ENCODE results near the gene ECHDC3.

The ECHDC3 gene

DNA sequence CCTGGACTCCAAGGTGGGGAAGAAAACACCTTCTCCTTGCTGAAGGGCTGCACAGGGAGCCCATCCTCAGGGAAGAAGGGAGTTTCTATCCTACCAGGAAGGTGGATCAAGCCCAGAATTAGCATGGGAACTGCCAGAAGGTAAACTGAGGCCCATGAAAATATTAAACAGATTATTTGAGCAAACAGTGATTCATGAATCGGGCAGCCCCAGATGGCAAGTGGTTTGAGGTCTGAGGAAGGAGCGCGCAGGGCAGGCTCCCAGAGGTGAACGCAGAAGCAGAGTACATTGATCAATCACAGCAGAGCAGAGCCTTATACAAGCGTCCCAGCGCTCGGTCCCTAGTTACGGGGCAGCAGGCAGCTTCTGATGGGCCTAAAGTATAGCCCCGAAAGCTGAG lies 45.2 kb downstream of the ECHDC3 start:
- no peak for FAIRE-seq

DNA sequence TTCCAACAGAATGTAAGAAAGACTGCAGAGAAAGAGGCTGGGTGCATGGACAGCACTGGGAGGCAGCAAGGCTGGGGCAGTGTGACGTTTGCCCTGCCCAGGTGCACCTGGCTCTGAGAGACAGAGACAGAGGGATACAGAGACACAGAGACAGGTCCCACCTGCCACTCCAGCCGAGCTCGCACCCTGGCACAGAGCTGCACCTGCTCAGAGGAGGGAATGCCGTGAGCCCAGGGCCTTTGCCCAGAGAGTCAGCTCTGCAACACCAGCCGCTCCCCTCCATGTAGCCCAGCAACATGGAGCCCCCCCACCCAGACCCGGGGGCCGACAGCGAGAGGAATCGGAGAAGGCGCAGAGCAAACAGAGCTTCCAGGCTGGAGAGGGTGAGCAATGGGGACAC lies 45.7 kb downstream of the ECHDC3 start:
- FAIRE-seq = no peak

DNA sequence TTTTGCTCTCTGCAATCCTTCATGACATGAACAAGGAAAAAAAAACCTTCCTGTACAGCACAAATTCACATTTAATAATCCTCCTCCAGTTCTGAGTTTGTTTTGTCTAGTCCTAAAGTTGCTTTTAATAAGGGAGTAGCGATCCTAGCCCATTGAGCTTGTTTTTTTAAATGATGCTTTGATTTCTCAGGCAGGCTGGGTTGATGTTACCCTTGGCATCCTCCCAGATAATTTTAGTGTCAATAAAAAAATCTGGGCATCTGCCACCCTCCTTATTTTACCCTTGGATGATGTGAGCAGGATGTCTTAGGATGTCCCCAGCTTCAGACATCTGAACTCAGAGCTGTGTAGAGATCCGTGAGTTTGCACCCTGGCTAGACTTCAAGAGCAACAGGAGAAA lies 47.1 kb downstream of the ECHDC3 start:
- peak; percentile 12 for FAIRE-seq

DNA sequence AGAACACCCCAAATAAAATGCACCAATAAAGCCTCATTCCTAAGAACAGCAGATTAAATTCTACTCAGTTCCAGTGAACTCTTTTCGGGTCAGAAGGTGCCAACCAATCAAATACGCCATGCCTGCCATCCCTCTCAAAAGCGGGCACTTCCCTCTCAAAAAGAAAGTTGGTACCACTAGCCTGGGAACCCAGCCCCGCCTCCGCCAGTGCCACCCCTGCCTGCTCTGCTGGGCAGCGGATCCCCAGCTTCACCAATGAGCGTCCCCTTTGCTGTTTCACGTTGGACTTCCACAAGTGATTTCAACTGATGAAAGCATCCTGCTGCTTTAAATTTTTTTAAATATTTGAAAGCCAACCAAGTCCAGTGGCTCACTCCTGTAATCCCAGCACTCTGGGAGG lies 47.8 kb downstream of the ECHDC3 start:
- no peak for FAIRE-seq

DNA sequence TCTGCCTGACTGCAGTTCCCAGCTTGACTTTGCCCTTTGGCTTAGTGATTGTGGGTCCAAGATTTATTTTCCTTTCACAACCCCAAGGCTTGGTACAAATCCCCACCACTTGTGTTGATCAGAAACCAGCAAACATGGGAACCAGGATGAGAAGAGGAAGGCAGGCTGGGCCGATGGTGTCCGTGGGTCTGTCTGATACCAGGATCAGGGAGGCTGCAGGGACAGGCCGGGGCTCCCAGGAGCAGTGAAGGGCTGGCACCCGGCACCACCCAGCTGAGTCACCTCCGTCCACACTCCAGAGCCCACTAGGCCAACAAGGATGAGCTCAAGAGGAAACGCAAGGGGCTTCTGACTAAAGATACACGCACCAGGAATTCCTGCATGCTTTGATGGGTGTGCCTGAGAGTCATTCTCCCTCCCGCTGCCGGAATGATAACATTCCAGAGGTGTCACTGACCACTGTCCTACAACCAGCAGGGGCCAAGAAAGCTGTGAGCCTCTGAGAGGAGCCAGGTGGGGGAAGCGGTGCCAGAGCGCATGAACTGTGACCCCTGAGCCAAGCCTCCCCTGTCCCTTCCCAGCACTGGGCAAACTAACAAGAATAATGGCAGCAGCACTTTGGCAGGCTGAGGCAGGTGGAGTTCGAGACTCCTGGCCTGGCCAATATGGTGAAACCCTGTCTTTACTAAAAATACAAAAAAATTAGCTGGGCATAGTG lies 51.7 kb downstream of the ECHDC3 start:
- FAIRE-seq = no peak

DNA sequence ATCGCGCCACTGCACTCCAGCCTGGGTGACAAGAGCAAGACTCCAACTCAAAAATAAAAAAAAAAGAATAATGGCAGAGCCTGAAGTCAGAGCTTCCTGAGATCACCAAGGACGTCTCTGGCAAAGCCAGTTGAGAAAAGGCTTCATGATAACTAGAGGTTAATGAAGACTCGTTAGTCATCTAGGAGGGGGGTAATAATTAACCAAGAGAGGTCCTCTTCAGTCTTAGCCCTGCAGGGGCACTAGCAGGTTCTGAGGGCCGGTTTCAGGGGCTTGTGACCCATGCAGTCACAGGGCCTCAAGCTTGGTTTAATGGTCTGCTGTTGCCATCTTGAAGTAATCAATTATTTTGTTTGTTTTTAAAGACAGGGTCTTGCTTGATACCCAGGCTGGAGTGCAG lies 52.4 kb downstream of the ECHDC3 start:
- FAIRE-seq = no peak

DNA sequence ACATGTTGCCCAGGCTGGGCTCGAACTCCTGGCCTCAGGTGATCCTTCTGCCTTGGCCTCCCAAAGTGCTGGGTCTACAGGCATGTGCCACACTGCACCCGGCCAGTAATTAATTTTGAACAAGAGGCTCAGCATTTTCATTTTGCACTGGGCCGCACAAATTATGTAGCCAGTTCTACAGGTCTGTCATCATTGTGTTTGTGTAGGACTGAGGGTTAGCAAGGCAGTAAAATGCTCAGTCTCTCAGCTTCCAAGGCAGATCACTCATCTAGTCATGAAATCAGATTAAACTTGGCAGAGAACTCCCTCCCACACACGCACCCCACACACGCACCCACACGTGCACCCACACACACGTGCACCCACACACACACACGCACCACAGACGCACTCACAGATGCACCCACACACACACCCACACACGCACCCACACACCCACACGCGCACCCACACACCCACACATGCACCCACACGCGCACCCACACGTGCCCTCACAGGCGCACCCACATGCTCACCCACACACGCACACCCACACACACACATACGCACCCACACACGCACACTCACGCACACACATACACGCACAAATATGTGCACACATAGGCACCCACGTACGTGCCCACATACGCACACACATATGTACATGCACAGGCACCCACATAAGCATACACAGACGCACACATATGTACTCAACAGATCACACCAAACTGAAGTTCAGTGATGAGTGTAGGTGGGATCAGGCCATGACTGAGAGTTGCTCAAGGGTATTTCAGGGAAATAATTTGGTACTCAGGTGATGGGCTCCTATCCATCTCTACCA lies 53.1 kb downstream of the ECHDC3 start:
- no peak for FAIRE-seq

DNA sequence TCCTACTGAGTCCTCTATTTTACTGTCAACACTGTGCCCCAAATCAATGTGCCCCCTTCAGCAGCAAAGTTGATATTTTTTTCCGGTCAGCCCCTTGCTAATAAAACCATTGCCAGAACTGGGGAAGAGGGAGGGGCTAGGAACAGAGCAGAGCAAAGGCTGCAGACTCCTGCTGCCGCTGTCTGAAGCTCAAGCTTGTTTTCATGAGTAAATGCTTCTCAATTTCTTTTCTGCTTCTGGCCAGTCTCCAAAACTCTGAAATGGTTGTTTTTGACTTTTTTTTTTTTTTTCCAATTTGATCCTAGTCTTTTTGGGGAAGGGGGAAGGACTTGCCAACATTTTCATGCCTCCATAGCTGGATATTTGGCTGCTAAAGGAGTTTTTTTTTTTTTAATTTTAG lies 54.3 kb downstream of the ECHDC3 start:
- no peak for FAIRE-seq

DNA sequence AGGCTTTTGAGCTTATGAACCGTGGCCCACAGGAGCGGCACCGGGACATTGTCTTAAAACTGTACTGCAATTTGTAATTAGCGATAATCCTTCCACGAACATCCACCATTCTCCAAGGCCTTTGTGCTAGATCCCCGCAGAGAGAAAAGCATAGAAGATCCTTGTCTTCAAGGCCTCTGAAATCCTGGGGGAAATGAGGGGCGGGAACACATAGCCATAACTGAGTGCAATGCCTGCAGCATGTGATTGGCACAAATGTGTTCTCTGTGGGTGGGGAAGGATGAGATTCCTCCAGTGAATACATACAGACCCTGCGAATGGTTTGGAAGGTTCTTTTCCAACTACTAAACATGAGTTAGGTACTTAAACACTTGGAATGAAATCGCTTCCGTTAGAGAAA lies 55.1 kb downstream of the ECHDC3 start:
- no peak for FAIRE-seq

DNA sequence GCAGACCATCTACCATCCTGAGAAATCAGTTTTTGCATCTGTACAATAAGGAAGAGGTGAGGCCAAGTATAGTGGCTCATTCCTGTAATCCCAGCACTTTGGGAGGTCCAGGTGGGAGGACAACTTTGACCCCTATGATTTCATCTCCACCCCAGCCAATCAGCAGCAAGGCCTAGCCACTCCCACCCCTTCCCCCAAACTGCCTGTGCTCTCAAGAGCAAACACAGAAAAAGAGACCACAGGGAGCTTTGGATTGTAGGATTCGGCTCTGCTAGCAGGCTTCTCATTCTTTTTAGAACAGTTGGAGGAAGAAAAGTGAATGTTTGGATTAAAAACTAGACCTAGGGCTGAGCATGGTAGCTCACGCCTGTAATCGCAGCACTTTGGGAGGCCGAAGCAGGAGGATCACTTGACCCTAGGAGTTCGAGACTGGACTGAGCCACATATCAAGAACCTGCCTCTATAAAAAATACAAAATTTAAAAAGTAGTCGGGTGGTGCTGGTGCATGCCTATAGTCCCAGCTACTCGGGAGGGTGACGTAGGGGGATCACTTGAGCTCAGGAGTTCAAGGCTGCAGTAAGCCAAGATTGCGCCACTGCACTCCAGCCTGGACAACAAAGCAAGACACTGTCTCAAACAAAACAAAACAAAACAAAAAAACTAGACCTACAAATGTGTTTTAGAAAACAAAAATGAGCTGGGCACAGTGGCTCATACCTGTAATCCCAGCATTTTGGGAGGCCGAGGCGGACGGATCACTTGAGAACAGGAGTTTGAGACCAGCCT lies 55.9 kb downstream of the ECHDC3 start:
- no peak for FAIRE-seq

DNA sequence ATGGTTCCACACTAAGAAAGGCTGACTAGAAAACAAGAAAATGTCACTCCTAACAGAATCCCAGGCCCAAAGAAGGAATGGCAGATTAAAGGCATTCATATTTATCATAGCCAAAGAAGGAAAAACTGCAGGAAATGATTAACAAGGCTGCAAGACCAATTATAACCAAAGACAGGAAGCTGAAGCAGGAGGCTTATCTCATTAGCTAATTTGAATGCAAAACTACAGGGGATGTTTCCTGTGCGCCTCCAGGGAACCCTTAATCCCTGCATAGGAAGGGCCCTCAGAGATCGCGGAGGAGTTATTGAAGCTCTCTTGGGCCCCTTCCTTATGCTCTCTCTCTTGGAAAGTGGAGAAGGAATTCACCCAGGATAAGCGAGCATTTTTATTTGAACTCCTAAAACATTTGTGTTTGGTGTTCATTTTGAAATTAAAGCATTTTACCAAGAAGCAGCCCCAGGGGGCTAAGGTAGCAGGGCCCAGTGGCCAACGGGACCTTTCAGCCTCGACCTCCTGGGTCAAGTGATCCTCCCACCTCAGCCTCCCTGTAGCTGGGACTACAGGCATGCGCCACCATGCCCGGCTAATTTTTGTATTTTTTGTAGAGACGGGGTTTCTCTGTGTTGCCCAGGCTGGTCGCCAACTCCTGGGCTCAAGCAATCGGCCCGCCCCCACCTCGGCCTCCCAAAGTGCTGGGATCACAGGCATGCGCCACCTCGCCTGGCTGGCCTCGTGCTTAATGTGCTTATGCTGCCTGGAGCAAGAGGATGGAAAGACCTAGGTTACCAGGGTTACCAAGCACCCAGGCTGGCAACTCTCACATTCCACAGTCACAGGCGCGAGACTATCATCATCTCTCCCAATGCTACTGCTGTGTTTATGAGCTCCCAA lies 56.9 kb downstream of the ECHDC3 start:
- no peak for FAIRE-seq

DNA sequence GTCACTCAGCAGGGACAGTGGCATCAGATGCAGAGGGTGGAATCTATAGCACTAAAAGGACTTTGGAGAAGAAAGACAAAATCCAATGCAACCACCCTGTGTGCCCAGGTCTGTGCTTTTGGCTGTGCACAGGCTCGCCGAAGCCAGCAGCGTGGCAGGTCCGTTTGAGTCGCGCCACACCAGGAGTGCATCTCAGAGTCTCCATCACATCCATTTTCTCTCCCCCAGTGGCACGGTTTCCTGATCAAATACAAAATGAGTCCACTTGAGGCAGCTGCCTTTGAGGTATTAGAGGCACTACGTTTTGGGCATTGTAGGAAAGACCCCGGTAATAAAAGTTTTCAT lies 57.5 kb downstream of the ECHDC3 start:
- FAIRE-seq = no peak

DNA sequence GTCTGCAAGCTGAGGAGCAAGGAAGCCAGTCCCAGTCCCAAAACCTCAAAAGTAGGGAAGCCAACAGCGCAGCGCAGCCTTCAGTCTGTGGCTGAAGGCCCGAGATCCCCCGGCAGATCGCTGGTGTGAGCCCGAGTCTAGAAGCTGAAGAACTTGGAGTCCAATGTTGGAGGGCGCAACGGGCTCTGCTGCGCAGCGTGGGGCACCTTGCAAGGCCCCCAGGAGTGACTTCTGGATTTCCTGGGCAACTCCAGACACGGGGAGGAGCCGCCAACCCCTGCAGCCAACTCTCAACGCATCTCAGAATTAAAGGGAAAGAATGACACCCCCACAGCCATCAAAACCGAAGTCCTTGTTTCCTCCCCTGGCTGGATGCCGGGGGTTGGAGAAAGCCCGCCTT lies 62.2 kb downstream of the ECHDC3 start:
- no peak for FAIRE-seq

DNA sequence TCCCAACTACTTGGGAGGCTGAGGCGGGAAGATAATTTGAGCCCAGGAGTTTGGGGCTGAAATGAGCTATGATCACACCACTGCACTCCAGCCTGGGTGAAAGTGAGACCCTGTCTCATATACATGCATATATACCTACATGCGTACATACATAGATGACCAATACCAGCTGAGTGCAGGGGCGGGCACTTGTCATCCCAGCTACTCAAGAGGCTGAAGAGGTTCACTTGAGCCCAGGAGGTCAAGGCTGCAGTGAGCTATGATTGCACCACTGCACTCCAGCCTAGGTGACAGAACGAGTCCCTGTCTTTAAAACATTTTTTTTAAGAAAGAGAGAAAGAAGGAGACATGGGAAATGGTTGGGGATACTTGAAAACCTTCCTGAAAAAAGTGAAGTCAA lies 63.6 kb downstream of the ECHDC3 start:
- no peak for FAIRE-seq

DNA sequence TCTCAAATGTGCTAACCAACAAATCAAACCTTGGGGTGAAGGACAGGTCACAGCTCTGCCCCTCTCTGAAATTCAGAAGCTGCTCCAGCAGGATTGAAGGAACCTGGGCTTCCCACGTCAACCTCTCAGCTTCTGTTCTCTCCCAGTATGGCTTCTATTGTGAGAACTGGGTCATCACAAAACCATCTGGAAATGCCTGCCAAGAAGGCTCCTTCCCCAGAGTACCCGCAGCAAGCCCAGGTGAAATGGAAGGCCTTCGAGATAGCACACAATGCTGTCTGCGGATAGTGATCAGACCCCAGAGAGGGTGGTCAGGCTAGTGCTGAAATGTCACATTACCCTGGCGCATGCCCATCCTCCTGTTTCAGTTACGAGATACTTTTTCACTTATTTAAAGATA lies 64.5 kb downstream of the ECHDC3 start:
- FAIRE-seq = no peak

DNA sequence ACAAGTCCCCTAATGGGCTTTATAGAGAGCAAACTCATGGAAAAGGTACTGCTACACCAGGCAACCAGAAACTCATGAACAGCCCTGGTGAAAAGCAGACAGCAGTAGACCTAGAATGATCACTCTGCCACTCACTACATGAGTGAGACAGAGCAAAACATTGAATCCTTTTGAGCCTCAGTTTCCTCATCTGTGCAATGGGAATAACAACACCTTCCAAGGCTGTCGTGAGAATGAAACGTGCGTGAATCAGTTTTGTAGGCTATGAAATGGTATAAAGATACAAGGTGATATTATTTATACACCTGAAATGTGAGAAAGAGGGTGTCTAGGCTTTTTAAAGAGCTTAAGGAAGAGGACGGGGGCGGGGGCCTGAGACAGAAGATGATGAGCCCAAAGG lies 66.6 kb downstream of the ECHDC3 start:
- no peak for FAIRE-seq

DNA sequence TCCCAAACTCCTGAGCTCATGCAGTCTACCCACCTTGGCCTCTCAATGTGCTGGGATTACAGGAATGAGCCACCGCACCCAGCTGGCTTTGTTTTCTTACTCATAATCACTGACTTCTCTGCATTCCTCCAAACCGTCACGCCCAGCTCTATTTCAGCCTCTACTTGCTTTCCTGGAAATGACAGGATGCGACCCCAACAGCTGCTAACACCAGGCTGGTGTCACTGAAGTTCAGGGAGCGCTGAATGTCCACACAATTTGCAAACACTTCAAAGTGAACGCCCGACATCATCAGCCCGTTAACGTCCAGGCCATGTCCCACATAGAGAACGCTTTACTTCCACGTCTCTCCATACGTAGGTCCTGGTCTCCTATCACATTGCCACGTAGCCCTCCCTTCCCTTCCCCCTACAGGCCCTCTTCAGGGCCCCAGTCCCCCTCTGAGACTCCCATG lies 68.2 kb downstream of the ECHDC3 start:
- no peak for FAIRE-seq

DNA sequence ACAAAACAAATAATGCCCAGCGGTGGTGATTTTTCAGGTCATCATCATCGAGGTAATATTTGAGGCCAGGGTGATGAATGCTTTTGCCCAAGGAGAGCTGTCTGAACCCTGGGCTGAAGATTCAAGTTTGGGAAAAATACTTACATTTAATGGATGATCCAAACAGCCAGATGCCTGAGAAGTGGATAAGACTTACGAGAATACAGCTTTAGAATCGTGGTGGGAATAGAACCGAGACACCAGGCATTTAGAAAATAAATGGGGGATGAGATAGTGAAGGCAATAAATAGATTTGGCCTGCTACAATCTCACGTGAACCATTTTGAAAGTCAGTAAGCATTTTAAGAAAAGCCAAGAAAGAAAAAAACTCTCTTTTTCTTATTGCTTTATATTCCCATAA lies 68.8 kb downstream of the ECHDC3 start:
- no peak for FAIRE-seq

DNA sequence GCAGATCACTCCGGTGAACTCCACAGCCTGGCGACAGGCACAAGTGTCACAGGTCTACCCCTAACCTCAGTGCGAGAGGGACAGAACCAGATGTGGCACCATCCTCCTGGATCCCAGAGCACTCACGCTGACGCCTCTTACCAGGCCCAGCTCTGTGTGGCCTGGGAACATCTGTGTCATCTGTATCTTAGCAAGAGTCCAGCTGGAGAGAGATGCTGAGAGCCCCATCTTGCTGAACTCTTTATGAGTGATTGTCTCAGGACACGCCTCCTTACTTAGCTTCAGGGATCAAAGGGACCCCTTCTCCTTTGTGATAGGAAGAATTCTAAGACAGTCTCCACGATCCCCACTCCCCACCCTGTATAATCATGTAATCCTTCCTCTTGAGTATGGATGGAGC lies 71.0 kb downstream of the ECHDC3 start:
- no peak for FAIRE-seq
